ENCODE results near the gene CFAP97D1. TPM values are rescaled to one million over a fixed set of nuclear protein-coding genes. Genes with fewer than 3 reads are reported as not detected.

Gene CFAP97D1
- total and polyA plus RNA-seq, 2 experiments from 2014 or later: not detected

DNA sequence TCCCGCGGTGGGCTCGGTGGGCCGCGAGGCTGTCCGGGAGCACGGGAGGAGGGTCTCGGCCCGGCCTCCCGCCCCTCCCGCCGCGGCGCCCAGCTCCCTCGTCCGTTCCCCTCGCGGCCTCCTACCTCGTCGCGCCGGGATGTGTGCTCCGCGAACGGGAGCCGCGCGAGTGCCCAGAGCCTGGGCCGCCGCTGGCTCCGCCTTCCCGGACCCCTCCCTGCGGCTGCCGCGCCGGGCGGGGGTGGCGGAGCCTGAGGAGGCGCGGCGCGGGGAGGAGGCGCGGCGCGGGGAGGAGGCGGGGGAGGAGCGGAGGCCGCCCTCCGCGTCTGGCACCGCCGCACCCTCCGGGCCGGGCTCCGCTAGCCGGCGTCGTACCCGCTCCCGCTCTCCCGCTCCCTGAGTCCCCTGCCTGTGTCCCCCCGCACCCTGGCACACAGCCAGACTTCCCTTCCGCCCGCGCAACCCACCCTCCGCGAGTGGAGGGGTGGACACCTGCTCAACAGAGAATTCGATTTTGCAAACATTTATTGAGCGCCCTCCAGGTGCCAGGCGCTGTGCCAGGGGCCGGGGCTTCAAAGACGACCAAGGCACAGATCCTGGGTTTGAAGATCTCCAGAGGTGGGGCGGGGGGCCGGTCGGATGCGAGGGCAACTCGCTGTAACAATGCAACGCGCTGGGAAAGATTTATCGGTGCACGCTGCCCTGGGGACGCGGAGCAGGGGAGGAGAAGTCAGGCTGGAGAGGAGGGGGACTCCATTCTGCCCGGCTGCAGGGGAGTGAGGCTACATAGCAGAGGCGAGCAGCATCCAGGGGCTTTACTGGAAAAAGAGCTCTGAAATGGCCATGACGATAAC, 53.0 kb downstream of the CFAP97D1 start, which contains the start of gene MPP3:
Gene MPP3, minus strand, starts transcription at position 171 of the 854 bp plus-strand sequence. CDS start 1,240 bp downstream, outside the sequence.
- peak; percentile 80 to 87 for DNase-seq (ENCODE audit: low read depth in 1 of 2, low spot score in 1 of 2)
- no peak within 1 kb of the TSS for H3K27ac ChIP-seq

DNA sequence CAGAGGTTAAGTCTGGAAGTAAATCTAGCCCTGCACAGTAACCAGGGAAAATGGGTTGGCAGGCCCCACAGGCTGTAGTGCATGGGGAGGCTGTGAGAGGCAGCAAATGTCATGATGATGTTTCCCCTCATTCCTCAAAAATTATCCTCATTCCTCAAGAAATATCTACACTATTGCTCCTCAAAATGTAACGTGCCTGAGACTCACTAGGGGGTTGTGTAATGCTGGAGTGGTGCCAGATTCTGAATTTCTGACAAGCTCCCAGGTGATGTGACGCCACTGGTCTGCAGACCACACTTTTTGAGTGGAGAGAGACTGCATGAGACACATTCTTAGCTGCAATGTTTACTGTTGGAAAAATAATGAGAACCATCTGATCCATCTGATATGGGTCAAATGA, 53.9 kb downstream of the CFAP97D1 start:
- TF ChIP-seq, protein P1, sequence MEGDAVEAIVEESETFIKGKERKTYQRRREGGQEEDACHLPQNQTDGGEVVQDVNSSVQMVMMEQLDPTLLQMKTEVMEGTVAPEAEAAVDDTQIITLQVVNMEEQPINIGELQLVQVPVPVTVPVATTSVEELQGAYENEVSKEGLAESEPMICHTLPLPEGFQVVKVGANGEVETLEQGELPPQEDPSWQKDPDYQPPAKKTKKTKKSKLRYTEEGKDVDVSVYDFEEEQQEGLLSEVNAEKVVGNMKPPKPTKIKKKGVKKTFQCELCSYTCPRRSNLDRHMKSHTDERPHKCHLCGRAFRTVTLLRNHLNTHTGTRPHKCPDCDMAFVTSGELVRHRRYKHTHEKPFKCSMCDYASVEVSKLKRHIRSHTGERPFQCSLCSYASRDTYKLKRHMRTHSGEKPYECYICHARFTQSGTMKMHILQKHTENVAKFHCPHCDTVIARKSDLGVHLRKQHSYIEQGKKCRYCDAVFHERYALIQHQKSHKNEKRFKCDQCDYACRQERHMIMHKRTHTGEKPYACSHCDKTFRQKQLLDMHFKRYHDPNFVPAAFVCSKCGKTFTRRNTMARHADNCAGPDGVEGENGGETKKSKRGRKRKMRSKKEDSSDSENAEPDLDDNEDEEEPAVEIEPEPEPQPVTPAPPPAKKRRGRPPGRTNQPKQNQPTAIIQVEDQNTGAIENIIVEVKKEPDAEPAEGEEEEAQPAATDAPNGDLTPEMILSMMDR (IDR thresholded peaks at IDR 0.05; ENCODE audit: low read depth, low read length): no peak
- H3K36me3 ChIP-seq: no peaks in the 10 kb centered on the region
- no peak overlapping the region for H3K4me3 ChIP-seq
- no peaks in the 10 kb centered on the region for H3K27me3 ChIP-seq
- no peaks in the 10 kb centered on the region for H3K9me3 ChIP-seq (ENCODE audit: low read depth)
- H3K4me1 ChIP-seq (ENCODE audit: low read depth): peaks cover 9% of the 10 kb centered on the region
- DNase-seq (ENCODE audit: low read depth in 1 of 2, low spot score in 1 of 2): peak in 1 of 2 donors; percentile 70
- no peak overlapping the region for H3K27ac ChIP-seq

More for the DNA sequence above, 53.0 kb downstream of the CFAP97D1 start, which contains the start of gene MPP3:
- Histone ChIP-seq H3K4me3 (peak within 1 kb of the TSS; percentile 63), H3K4me1 (ENCODE audit: low read depth) (peaks cover 9% of the 10 kb centered on the region), H3K36me3 (no peaks in the 10 kb centered on the region), H3K9me3 (ENCODE audit: low read depth) (no peaks in the 10 kb centered on the region), H3K27me3 (no peaks in the 10 kb centered on the region)
- TF ChIP-seq, protein P1 (IDR thresholded peaks at IDR 0.05; ENCODE audit: low read depth, low read length): no peak

Other genes with a start within 250 kb of the CFAP97D1 start
- gene ETV4, start 234.1 kb upstream of the CFAP97D1 start, total RNA-seq: 1.3 and 2.4 TPM in 2 replicates
- gene ETV4, start 234.1 kb upstream of the CFAP97D1 start, polyA plus RNA-seq: 1.9 and 2.4 TPM in 2 replicates
- gene MEOX1, start 118.5 kb upstream of the CFAP97D1 start, total RNA-seq: 0.07 and 1.0 TPM in 2 replicates
- gene MEOX1, start 118.5 kb upstream of the CFAP97D1 start, polyA plus RNA-seq: 0.32 TPM in 1 of 2 replicates, not detected in the other
- gene SOST, start 21.6 kb upstream of the CFAP97D1 start, total RNA-seq: 0.85 and 3.2 TPM in 2 replicates
- 0.10 and 4.1 TPM in 2 replicates for gene SOST, start 21.6 kb upstream of the CFAP97D1 start, polyA plus RNA-seq
- 66.2 and 71.4 TPM in 2 replicates for gene DUSP3, start 1.5 kb upstream of the CFAP97D1 start, total RNA-seq
- gene DUSP3, start 1.5 kb upstream of the CFAP97D1 start, polyA plus RNA-seq: 58.7 and 82.4 TPM in 2 replicates
- gene MPP3, start 52.7 kb downstream of the CFAP97D1 start, total RNA-seq: 7.4 and 7.6 TPM in 2 replicates
- 5.3 and 14.6 TPM in 2 replicates for gene MPP3, start 52.7 kb downstream of the CFAP97D1 start, polyA plus RNA-seq
- gene CD300LG, start 66.7 kb downstream of the CFAP97D1 start, total RNA-seq: not detected in 2 replicates
- not detected in 2 replicates for gene CD300LG, start 66.7 kb downstream of the CFAP97D1 start, polyA plus RNA-seq
- gene MPP2, start 127.1 kb downstream of the CFAP97D1 start, total RNA-seq: 25.0 and 25.4 TPM in 2 replicates
- gene MPP2, start 127.1 kb downstream of the CFAP97D1 start, polyA plus RNA-seq: 17.2 and 23.4 TPM in 2 replicates
- gene PPY, start 162.0 kb downstream of the CFAP97D1 start, total RNA-seq: not detected in 2 replicates
- gene PPY, start 162.0 kb downstream of the CFAP97D1 start, polyA plus RNA-seq: not detected in 2 replicates
- gene PYY, start 173.5 kb downstream of the CFAP97D1 start, total RNA-seq: not detected in 2 replicates
- 0.77 TPM in 1 of 2 replicates, not detected in the other for gene PYY, start 173.5 kb downstream of the CFAP97D1 start, polyA plus RNA-seq
- 4.2 and 6.1 TPM in 2 replicates for gene NAGS, start 224.2 kb downstream of the CFAP97D1 start, total RNA-seq
- 5.1 and 8.5 TPM in 2 replicates for gene NAGS, start 224.2 kb downstream of the CFAP97D1 start, polyA plus RNA-seq
- gene TMEM101, start 234.5 kb downstream of the CFAP97D1 start, total RNA-seq: 37.5 and 65.8 TPM in 2 replicates
- gene TMEM101, start 234.5 kb downstream of the CFAP97D1 start, polyA plus RNA-seq: 22.5 and 40.6 TPM in 2 replicates